RWPE2 (cell line): ENCODE data around the gene NR1D1.

ENCODE experiments used
- ATAC-seq: fragments of 200-7000 bp; cut with Tn5 transposase; 3 replicates; pipeline ENCODE4 v1.9.1; 2021; ENCODE audit warnings: low read depth
- DNase-seq: peaks from one replicate; pipeline ENCODE4 v3.0.0-alpha.2; 2020; ENCODE audit warnings: low spot score
- H3K27ac ChIP-seq: fragments of 450-650 bp; 2 replicates; pipeline ENCODE4 v1.5.1; 2017; ENCODE audit warnings: mild to moderate bottlenecking; ENCODE audit not compliant: poor library complexity, severe bottlenecking
- H3K27me3 ChIP-seq: fragments of 250-450 bp; sonication (Bioruptor Pico); 2 replicates; pipeline ENCODE4 v1.5.1; 2021; ENCODE audit warnings: mild to moderate bottlenecking, moderate library complexity; ENCODE audit not compliant: insufficient read depth, poor library complexity, severe bottlenecking
- H3K36me3 ChIP-seq: fragments of 250-450 bp; sonication (Bioruptor Pico); 2 replicates; pipeline ENCODE4 v1.5.1; 2020; ENCODE audit warnings: low read depth, mild to moderate bottlenecking, moderate library complexity
- H3K4me1 ChIP-seq: fragments of 250-450 bp; sonication (Bioruptor Pico); 2 replicates; pipeline ENCODE4 v1.5.1; 2021; ENCODE audit warnings: mild to moderate bottlenecking, moderate library complexity; ENCODE audit not compliant: insufficient read depth, poor library complexity, severe bottlenecking
- H3K4me3 ChIP-seq: fragments of 250-450 bp; sonication (Bioruptor Pico); 2 replicates; pipeline ENCODE4 v1.5.1; 2021; ENCODE audit warnings: mild to moderate bottlenecking, moderate library complexity; ENCODE audit not compliant: severe bottlenecking
- H3K9me3 ChIP-seq: fragments of 250-450 bp; sonication (Bioruptor Pico); 2 replicates; pipeline ENCODE4 v1.5.1; 2021; ENCODE audit warnings: mild to moderate bottlenecking, moderate library complexity; ENCODE audit not compliant: severe bottlenecking
- CTCF ChIP-seq: fragments of 450-650 bp; IDR thresholded peaks from one replicate; pipeline ENCODE4 v1.5.1; 2017; ENCODE audit warnings: mild to moderate bottlenecking, moderate library complexity; ENCODE audit not compliant: poor library complexity, severe bottlenecking

NR1D1 gene

GRCh38 chr17:40135817-40136216 is 35.4 kb upstream of the NR1D1 start:
- ATAC-seq: no peak
- H3K27me3 ChIP-seq: no peaks in the 10 kb centered on the region
- H3K36me3 ChIP-seq: peaks cover 63% of the 10 kb centered on the region
- no peak overlapping the region for H3K27ac ChIP-seq
- H3K4me3 ChIP-seq: no peak overlapping the region
- peaks cover 6% of the 10 kb centered on the region for H3K4me1 ChIP-seq
- no peak for DNase-seq
- TF ChIP-seq CTCF: peak; percentile 6
- no peaks in the 10 kb centered on the region for H3K9me3 ChIP-seq

GRCh38 chr17:40134184-40134583 is 33.8 kb upstream of the NR1D1 start:
- TF ChIP-seq CTCF: no peak
- H3K36me3 ChIP-seq: peaks cover 79% of the 10 kb centered on the region
- H3K4me1 ChIP-seq: peaks cover 4% of the 10 kb centered on the region

GRCh38 chr17:40130352-40131042 is 30.1 kb upstream of the NR1D1 start:
- Histone ChIP-seq H3K4me1 (no peaks in the 10 kb centered on the region), H3K27ac (no peak overlapping the region), H3K4me3 (no peak overlapping the region), H3K36me3 (peaks cover 97% of the 10 kb centered on the region), H3K27me3 (no peaks in the 10 kb centered on the region), H3K9me3 (no peaks in the 10 kb centered on the region)
- ATAC-seq (no peak), DNase-seq (no peak)
- no peak for TF ChIP-seq CTCF

More at GRCh38 chr17:40134184-40134583, 33.8 kb upstream of the NR1D1 start:
- Histone ChIP-seq H3K4me3 (no peak overlapping the region), H3K27ac (no peak overlapping the region), H3K9me3 (no peaks in the 10 kb centered on the region), H3K27me3 (no peaks in the 10 kb centered on the region)
- ATAC-seq (no peak), DNase-seq (no peak)

GRCh38 chr17:40129498-40129897 is 29.1 kb upstream of the NR1D1 start:
- DNase-seq (no peak), ATAC-seq (no peak)
- H3K36me3 ChIP-seq: peaks cover 99% of the 10 kb centered on the region
- H3K27me3 ChIP-seq: no peaks in the 10 kb centered on the region
- no peaks in the 10 kb centered on the region for H3K9me3 ChIP-seq
- TF ChIP-seq CTCF: no peak
- H3K4me3 ChIP-seq: no peak overlapping the region
- H3K4me1 ChIP-seq: peaks cover 4% of the 10 kb centered on the region
- H3K27ac ChIP-seq: no peak overlapping the region
